Bladder microvascular endothelial cell (primary cell): Measurements from ENCODE around the gene RIPPLY1. TPM values are rescaled to one million over a fixed set of nuclear protein-coding genes. Genes with fewer than 3 reads are reported as not detected.

Experiments
- total RNA-seq: library from RNA; depleted of rRNA; stranded (reverse); fragments of >200 nt; gene quantifications from 2 replicates; pipeline ENCODE4 v1.2.3, GENCODE V29; 2014

Gene RIPPLY1, protein sequence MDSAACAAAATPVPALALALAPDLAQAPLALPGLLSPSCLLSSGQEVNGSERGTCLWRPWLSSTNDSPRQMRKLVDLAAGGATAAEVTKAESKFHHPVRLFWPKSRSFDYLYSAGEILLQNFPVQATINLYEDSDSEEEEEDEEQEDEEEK
- not detected in 2 replicates for total RNA-seq

DNA sequence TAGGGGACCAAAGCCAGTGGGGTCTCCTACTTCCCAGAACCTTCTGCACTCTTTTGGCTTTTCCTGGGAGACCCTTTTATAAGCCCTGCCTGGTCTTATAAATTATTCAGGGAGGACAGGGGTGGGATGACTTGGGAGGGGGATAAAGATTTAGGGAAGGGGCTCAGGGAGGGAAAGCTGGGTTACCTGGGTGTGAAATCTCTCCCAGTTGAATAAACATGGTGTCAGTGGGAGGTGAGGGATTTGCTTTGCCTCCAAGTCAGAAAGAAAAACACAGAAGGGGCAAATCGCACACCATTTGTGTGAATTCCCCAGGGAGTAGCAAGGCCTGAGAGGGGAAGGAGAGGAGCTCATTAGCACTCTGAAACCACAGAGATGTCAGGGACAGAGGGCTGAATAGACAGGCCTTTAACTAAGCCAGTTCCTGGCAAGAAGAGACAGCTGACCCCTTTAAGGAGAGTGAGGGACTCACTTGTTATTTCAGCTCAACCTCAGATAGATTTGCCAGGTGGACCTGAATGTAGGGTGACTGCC is at the start of gene RIPPLY1:
TSS of gene RIPPLY1 (minus strand) at position 51 of the 534 bp plus-strand sequence. CDS start 54 bp downstream, outside the sequence.

DNA sequence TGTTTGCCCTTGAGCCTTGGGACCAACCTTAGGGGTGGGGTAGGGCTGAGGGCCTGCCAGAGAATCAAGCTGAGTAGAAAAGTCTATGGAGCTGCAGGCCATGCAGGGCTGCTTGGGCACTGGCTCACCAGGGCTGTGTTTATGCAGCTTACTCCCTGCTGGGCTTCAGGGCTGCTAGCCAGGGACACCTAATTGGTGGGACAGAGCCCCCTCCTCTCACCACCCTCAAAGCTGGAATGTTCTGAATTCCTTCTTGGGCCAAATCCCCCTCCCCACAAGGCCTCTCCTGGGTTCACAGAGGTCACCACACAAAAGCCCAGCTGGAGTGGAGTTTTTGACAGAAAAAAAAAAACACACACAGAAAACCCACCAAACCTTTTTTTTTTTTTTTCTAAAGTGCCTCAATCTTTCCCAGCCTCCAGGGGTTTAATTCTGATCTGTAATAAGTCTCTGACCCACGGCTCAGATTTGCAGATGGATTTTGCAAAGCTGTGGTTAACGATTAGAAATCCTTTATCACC is 16.9 kb upstream of the RIPPLY1 start, which contains the start of gene CLDN2:
TSS of gene CLDN2 (plus strand) at position 471 of the 521 bp plus-strand sequence. CDS start 7,827 bp downstream, outside the sequence.

Other genes starting within 250 kb of the RIPPLY1 start
- gene RNF128, start 176.6 kb downstream of the RIPPLY1 start, total RNA-seq, result 0.06 and 0.32 TPM in 2 replicates
- gene TBC1D8B, start 100.7 kb downstream of the RIPPLY1 start, total RNA-seq, result 2.4 and 6.8 TPM in 2 replicates
- gene CLDN2, start 17.1 kb upstream of the RIPPLY1 start, total RNA-seq, result not detected in 2 replicates
- gene MORC4, start 96.9 kb upstream of the RIPPLY1 start, total RNA-seq, result 8.1 and 12.9 TPM in 2 replicates
- gene RBM41, start 215.5 kb upstream of the RIPPLY1 start, total RNA-seq, result 7.3 and 14.7 TPM in 2 replicates